ENCODE measurements around the gene SLX4. TPM values are rescaled to one million over a fixed set of nuclear protein-coding genes. Genes with fewer than 3 reads are reported as not detected.

SLX4 gene
- total RNA-seq, 4 donors from 2014 or later: 1.2 to 6.2 (median 4.8) TPM

- H3K36me3 ChIP-seq: no peaks in the 10 kb centered on the region
- no peak for TF ChIP-seq POLR2A (IDR thresholded peaks at IDR 0.05)
- TF ChIP-seq, protein P1, sequence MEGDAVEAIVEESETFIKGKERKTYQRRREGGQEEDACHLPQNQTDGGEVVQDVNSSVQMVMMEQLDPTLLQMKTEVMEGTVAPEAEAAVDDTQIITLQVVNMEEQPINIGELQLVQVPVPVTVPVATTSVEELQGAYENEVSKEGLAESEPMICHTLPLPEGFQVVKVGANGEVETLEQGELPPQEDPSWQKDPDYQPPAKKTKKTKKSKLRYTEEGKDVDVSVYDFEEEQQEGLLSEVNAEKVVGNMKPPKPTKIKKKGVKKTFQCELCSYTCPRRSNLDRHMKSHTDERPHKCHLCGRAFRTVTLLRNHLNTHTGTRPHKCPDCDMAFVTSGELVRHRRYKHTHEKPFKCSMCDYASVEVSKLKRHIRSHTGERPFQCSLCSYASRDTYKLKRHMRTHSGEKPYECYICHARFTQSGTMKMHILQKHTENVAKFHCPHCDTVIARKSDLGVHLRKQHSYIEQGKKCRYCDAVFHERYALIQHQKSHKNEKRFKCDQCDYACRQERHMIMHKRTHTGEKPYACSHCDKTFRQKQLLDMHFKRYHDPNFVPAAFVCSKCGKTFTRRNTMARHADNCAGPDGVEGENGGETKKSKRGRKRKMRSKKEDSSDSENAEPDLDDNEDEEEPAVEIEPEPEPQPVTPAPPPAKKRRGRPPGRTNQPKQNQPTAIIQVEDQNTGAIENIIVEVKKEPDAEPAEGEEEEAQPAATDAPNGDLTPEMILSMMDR (IDR thresholded peaks at IDR 0.05): no peak
- intact Hi-C loops (cut with DNase I; ENCODE audit: low total_unique reads): no loop called here
- no peaks in the 10 kb centered on the region for H3K27me3 ChIP-seq
- no peak for DNase-seq
- no peaks in the 10 kb centered on the region for H3K9me3 ChIP-seq
- no peaks in the 10 kb centered on the region for H3K4me1 ChIP-seq
- no peak overlapping the region for H3K27ac ChIP-seq
- no peak overlapping the region for H3K4me3 ChIP-seq
Observed at GRCh38 chr16:3625911-3626732, 14.7 kb upstream of the SLX4 start.

DNA sequence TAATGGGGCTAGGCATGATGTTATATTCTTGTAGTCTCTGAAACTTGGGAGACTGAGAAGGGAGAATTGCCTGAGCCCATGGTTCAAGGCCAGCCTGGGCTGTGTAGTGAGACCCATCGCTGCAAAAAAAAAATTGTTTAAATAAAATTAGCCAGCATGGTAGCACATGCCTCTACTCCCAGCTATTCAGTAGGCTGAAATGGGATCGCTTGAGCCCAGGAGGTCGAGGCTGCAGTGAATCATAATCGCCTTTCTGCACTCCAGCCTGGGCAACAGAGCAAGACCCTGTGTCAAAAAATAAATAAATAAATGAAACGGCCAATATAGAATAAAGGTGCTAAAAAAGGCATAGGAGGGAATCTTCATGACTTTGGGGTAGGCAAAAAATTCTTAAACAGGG, 13.9 kb upstream of the SLX4 start:
- Histone ChIP-seq H3K27me3 (no peaks in the 10 kb centered on the region), H3K27ac (no peak overlapping the region), H3K4me3 (no peak overlapping the region), H3K9me3 (no peaks in the 10 kb centered on the region), H3K4me1 (no peaks in the 10 kb centered on the region), H3K36me3 (no peaks in the 10 kb centered on the region)
- intact Hi-C loops (cut with DNase I; ENCODE audit: low total_unique reads): no loop called here
- no peak for DNase-seq
- no peak for TF ChIP-seq POLR2A (IDR thresholded peaks at IDR 0.05)
- TF ChIP-seq, protein P1 (IDR thresholded peaks at IDR 0.05): no peak

- no peak for DNase-seq
- Histone ChIP-seq H3K27ac (no peak overlapping the region), H3K9me3 (no peaks in the 10 kb centered on the region), H3K36me3 (no peaks in the 10 kb centered on the region), H3K4me3 (no peak overlapping the region), H3K27me3 (no peaks in the 10 kb centered on the region), H3K4me1 (no peaks in the 10 kb centered on the region)
- intact Hi-C loops (cut with DNase I; ENCODE audit: low total_unique reads): no loop called here
- no peak for TF ChIP-seq POLR2A (IDR thresholded peaks at IDR 0.05)
- TF ChIP-seq, protein P1 (IDR thresholded peaks at IDR 0.05): no peak
Observed at GRCh38 chr16:3623642-3624041, 12.2 kb upstream of the SLX4 start.

DNA sequence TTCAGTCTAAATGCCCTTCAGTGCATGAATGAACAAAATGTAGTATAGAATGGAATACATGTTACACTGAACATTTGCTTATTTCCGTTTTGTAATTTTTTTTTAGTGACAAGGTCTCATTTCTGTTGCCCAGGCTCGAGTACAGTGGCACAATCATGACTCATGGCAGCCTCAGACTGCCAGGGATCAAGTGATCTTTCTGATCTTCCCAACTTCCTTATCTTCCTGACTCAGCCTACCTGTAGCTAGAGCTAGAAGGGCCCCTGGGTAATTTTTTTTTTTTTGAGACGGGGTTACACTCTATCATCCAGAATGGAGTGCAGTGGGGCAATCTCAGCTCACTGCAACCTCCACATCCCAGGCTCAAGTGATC, 7.3 kb upstream of the SLX4 start:
- Histone ChIP-seq H3K36me3 (no peaks in the 10 kb centered on the region), H3K4me3 (no peak overlapping the region), H3K9me3 (no peaks in the 10 kb centered on the region), H3K27ac (no peak overlapping the region), H3K27me3 (no peaks in the 10 kb centered on the region), H3K4me1 (no peaks in the 10 kb centered on the region)
- no peak for DNase-seq
- intact Hi-C loops (cut with DNase I; ENCODE audit: low total_unique reads): no loop called here
- TF ChIP-seq POLR2A (IDR thresholded peaks at IDR 0.05): no peak
- TF ChIP-seq, protein P1 (IDR thresholded peaks at IDR 0.05): no peak

DNA sequence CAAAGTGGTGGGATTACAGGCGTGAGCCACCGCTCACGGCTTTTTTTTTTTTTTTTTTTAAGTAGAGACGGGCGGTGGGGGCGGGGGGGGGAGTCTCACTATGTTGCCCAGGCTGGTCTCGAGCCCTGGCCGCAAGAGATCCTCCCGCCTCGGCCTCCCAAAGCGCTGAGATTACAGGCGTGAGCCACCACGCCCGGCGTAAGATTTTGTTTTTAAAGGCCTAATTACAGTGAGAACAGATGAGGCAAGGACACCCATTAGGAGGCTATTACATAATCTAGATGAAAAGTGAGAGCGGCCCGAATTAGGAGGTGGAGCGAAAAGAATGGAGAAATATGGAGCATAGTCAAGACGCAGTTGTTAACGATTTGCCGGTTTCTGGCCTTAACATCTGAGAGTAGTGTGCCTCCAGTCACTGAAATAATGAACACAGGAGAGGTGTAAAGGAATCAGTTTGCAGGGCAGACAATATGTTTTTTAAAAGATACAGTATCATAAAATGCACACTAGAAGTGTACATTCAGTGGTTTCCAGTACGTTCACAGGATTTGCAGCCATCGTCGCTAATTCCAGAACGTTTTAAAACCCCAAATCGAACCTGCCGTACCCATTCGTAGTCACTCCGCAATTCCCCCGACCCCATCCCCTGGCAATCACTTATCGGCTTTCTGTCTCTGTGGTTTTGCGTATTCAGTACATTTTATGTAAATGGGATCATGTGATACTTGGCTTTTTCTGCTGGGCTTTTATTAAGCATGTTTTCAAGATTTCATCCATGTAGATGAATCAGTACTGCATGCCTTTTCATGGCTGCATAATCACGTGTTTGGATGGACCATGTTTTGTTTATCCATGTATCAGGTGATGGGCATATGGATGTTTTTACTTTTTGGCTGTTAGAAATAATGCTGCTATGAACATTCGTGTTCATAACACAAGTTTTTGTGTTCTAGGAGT, 1.4 kb upstream of the SLX4 start:
- TF ChIP-seq, protein P1 (IDR thresholded peaks at IDR 0.05): no peak
- no peak for TF ChIP-seq POLR2A (IDR thresholded peaks at IDR 0.05)
- intact Hi-C loops (cut with DNase I; ENCODE audit: low total_unique reads): no loop called here
- DNase-seq: no peak
- peak overlapping the region in 1 of 2 donors; percentile 76 for H3K4me3 ChIP-seq
- H3K9me3 ChIP-seq: no peaks in the 10 kb centered on the region
- H3K36me3 ChIP-seq: no peaks in the 10 kb centered on the region
- H3K27ac ChIP-seq: no peak overlapping the region
- H3K4me1 ChIP-seq: peaks cover 0 to 14% of the 10 kb centered on the region in 2 donors
- no peaks in the 10 kb centered on the region for H3K27me3 ChIP-seq
